NCI-H446 (cell line): Measurements from ENCODE around the gene ACAT2.
"Not testable (repeated sequence)": the region's sequence is repeated elsewhere in the genome, so short reads cannot be mapped to it uniquely, and the experiment has no call there.

Source experiments
- DNase-seq, 2 experiments: peaks; one replicate each; lab custom pipeline; 2025; lab: John Stamatoyannopoulos, UW

The ACAT2 gene

DNA sequence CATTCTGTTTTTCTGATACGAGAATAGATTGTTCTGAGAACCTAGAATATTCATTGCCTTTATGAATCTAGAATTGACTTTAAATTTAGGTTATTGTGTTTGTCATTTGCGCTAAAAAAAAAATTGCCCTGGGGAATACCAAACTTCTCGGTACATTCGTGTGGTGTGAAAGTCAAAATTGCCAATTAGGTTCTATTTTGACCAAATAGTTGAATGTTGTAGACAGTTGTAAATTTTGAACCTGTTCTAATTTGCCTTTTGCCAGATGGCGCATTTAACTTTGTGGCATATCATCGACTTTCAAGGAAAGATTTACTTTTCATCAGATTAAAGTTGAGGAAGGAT is 31.5 kb upstream of the ACAT2 start:
- no peak for DNase-seq

DNA sequence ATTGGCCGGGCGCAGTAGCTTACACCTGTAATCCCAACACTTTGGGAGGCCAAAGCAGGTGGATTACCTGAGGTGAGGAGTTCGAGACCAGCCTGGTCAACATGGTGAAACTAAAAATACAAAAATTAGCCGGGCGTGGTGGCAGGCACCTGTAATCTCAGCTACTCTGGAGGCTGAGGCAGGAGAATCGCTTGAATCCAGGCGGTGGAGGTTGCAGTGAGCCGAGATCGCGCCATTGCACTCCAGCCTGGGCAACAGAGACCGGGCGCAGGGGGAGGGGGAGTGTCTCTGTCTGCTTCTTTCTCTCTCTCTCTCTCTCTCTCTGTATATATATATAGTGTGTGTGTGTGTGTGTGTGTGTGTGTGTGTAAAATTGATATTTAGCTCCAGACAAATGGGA is 29.3 kb upstream of the ACAT2 start:
- not testable (repeated sequence) for DNase-seq

DNA sequence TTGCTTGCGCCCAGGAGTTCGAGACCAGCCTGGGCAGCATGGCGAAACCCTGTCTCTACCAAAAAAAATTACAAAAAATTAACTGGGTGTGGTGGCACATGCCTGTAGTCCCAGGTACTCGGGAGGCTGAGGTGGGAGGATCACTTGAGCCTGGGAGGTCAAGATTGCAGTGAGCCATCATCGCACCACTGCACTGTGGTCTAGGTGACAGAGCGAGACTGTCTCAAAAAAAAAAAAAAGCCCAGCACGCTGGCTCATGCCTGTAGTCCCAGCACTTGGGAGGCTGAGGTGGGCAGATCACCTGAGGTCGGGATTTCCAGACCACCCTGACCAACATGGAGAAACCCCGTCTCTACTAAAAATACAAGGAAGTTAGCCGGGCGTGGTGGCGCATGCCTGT is 28.4 kb upstream of the ACAT2 start:
- DNase-seq: not testable (repeated sequence)

DNA sequence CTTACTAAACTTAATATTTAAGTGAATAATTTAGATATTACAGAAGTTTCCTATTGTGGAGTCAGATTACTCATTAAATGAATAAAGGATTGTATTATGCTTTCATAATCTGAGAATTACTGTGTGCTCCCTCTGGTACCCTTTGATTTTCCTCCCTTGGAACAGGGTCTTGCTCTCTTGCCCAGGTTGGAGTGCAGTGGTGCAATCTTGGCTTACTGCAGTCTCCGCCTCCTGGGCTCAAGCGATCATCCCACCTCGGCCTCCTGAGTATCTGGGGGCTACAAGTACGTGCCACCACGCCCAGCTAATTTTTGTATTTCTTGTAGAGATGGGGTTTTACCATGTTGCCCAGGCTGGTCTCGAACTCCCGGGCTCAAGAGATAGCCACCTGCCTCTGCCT is 24.9 kb upstream of the ACAT2 start:
- DNase-seq: no peak

DNA sequence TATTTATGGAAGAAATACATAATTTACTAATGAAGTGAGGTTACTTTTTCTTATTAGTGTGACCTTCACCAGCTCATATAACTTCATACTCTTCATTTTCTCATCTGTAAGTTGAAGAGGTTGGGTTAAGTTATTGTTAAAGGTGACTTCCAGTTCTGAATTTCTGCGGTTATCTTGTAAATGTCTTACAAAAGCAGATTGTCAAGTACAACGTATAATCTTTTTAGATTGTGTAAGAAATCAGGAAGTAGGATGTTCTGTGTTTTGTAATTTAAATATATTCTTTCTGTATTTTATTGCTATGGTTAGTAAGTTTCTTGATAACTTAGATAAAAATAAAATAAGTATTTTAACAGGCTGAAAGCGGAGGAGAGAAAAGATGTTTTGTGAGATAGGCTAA is 22.5 kb upstream of the ACAT2 start:
- no peak for DNase-seq

DNA sequence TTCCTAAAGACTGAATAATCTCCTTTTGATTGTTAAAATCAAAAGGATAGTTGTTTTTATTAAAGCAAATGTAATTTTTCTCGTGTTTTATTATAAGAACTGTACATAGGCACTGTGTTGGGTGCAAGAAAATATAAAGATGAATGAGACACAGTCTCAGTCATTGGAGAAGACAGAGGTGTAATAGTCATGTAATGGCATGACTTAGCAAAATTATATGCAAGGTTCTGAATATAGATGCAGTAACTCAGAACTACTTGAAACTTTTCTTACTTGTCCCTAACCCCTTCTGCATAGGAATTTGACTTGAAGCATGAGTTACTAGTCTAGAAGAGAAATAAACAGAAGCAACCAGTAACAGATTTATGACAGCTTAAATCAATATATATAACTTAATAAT is 19.7 kb upstream of the ACAT2 start:
- no peak for DNase-seq

DNA sequence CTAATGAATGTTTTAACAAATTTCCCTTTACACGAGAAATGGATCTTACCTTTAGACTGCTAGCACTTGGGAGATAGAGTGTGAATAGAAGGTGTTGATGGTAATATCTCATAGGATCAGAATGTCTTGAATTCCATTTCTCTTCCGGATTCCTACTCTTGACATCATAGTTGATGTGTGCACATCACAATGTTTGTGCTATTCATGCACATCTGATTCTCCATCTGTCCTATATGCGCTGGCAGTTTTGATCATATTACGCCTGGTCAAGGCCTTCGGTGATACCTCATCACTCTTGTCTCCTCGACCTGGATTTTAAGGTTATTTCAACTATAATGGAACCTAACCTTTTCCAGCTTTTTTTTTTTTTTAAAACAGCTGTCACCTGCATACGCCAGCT is 16.8 kb upstream of the ACAT2 start:
- no peak for DNase-seq

DNA sequence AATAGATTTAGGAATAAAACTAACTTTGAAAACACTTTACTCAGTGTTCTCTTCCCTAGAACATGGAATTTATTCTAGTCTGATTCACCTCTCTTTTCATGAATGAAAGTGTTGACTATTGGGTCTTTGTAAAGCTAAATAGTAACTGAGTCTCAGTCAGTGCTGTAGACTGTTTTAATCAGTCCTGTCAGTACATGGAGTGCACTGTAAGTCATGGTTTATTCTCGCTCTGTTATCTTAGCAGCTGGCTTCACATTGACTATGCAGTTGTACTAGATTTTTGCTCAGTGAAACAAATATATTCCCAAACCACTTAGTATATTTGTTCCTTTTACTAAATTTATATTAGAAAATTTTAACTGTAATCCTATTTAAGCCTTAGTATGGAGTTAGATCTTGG is 15.1 kb upstream of the ACAT2 start:
- no peak for DNase-seq

DNA sequence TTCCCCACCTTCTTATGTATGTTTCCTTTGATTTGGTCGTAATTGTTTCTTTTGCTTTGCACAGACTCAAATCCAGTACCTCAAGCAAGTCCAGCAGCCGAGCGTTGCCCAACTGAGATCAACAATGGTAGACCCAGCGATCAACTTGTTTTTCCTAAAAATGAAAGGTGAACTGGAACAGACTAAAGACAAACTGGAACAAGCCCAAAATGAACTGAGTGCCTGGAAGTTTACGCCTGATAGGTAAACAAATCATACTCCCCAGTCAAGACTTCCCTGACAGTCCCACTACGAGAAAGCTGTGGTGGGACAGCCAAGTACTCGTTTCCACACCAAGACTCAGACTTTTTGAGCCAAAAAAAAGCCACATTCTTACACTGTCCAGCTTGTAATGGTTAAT is 13.7 kb upstream of the ACAT2 start:
- not testable (repeated sequence) for DNase-seq

DNA sequence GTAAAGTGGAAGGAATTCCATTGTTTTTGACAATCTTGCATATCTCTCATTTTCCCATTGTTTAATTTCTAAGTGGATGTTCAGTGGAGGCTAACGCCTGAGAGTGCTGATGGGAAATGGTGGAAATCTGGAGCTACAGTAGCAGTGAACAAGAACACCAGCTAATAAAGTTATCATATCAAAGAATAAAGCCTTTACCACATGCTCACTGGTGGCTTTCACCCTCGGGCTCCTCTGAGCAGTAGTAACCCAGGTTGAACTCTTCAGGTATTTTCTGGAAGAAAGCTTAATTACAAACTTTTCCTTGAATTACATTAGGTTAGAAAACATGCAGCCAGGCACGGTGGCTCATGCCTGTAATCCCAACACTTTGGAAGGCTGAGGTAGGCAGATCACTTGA is 10.4 kb upstream of the ACAT2 start:
- DNase-seq: no peak

DNA sequence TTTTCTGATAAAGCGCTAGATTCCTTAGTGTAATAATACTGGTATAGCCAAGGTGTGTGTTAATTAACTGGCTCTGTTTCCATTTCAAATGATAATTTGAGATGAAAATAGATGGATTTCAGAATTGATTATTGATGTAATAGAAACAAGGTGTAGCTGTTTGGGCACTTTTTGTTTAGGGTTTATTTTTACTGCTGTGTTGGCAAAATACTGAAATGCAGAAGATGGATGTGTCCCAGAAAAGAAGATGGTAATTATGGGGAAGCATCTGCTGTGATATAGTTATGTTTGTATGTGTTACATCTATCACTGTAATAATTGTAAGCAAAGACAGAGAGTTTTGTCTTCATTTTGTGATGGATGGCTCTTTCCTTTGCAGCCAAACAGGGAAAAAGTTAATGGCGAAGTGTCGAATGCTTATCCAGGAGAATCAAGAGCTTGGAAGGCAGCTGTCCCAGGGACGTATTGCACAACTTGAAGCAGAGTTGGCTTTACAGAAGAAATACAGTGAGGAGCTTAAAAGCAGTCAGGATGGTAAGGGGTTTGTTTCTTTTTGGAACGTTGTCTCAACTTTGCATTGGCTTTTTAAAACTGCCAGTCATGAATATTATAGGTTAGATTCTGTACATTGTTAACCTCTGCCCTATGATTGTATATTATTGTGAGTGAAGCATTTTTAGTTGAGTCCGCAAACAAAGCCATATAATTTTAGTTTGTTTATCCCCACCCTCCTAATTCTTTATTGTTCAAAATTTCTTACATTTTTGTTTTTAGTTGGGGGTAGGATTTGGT is 8.6 kb upstream of the ACAT2 start:
- no peak for DNase-seq

DNA sequence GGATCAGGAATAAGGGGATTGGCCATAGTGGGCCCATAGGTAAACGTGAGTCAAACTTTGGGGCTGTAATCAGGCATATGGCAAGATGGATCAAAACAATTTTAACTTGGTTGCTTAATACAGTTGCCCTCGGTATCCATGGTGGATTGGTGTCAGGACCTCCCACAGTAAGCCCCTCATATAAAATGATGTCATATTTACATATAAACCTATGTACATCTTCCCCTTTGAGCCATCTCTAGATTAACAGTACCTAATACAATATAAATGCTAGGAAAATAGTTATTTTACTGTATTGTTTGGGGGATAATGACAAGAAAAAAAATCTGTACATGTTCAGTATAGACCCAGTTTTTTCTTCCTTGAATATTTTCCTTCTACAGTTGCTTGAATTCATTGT is 7.4 kb upstream of the ACAT2 start:
- no peak for DNase-seq

DNA sequence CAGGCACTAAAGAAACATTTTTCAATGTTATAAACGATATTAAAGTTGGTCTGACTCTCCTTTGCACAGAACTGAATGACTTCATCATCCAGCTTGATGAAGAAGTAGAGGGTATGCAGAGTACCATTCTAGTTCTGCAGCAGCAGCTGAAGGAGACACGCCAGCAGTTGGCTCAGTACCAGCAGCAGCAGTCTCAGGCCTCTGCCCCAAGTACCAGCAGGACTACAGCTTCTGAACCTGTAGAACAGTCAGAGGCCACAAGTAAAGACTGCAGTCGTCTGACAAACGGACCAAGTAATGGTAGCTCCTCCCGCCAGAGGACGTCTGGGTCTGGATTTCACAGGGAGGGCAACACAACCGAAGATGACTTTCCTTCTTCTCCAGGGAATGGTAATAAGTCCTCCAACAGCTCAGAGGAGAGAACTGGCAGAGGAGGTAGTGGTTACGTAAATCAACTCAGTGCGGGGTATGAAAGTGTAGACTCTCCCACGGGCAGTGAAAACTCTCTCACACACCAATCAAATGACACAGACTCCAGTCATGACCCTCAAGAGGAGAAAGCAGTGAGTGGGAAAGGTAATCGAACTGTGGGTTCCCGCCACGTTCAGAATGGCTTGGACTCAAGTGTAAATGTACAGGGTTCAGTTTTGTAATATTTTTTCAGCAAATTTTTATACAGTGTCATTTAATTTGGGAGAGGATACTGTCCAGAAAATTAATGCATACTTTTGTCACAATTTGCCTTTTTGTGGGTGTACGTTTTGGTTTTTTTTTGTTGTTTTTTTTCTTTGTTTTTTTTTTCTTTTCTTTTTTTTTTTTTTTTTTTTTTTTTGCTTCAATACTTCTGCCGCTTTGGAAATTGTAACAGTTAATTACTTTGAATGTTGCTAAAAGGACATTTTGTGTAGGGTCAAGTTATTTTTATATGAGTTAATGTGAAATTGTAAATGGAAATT is 6.6 kb upstream of the ACAT2 start:
- no peak for DNase-seq

DNA sequence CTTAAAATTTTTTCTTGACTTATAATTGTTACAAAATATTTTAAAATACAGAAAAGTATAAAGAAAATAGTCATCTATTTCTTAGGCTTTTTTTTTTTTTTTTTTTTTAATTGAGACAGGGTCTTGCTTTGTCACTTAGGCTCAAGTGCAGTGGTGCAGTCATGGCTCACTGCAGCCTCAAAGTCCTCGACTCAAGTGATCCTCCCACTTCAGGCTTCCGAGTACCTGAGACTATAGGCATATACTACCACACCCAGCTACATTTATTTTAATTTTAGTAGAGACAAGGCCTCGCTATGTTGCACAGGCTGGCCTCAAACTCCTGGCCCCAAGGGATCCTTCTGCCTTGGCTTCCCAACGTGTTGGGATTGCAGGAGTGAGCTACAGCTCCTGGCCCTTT is 5.3 kb upstream of the ACAT2 start:
- no peak for DNase-seq

DNA sequence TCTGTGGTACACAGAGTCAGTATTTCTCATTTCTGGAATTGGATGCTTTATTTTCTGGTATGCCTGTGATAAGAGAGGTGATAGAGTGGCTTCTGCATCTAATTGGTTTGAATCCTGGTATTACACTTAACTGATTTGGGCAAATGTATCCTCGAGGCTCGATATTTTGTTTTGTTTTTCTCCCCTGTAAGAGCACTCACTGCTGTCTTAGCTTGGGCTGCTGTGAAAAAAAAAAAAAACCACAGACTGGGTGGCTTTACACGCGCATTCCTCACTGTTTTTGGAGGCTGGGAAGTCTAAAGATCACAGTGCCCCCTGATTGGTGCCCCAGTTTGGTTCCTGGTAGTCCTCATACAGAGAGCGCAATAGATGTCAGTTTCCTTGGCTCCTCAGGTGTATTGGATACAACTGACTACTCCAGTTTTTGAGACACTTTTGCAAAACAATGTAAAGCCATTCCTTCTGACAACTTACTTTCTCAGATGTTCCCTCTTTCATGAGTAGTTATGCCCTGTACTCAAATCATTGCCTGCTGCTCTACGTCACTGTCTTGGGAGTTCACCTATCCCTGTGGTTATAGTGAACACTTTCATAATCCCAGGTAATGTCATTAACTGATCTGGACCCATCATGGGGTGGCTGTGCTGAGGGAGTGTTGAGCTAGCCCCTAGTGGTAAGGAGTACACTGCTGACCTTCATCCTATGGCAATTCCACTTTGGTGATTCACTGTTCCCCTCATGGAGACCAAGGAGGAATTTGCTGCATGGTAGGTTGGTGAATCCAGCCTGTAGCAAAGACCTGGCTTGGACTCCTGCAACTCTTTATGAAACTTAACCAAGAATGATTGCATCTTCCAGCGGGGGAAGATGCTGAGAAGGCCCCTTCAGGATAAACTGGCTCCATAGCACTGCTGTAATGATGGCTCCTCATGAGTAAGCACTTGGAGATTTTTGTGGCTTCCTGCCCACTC is 3.5 kb upstream of the ACAT2 start:
- no peak for DNase-seq

DNA sequence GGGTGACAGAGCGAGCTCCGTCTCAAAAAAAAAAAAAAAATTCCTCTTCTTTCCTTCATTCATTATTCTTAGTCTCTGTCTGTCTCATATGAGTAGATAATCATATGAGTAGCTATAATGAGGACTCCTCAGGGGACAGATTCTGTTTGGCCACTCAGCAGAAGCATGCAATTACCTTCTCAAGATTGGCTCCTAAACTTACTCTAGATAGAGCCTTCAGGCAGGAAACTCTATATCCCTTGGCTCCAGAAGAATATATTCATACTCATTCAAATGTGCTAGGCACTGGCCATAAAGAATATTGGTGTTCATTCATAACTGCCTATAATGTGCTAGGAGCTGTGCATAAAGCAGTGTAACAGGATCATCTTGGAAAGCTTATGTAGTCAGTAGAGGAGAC is 2.2 kb upstream of the ACAT2 start:
- no peak for DNase-seq

DNA sequence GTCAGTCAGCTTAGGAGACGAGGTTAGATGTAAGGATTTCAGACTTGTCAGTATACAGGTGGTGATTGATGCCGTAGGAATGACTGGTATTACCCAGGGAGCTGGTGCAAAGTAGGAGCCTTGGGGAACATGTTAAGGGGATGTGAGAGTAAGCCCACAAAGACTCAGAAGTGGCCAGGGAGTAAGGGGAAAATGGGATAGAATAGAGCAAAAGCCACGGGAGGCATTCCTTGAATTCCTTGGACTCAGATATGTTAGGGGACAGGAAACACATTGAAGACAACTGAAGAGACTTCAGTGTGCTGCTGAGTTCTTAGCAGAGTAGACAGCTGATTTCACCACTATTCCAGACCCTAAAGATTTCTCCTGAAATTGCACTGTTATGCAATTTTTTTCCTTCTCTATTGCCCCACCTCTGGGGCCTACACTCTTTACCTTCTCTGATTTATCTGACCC is 1.2 kb upstream of the ACAT2 start:
- DNase-seq: no peak

DNA sequence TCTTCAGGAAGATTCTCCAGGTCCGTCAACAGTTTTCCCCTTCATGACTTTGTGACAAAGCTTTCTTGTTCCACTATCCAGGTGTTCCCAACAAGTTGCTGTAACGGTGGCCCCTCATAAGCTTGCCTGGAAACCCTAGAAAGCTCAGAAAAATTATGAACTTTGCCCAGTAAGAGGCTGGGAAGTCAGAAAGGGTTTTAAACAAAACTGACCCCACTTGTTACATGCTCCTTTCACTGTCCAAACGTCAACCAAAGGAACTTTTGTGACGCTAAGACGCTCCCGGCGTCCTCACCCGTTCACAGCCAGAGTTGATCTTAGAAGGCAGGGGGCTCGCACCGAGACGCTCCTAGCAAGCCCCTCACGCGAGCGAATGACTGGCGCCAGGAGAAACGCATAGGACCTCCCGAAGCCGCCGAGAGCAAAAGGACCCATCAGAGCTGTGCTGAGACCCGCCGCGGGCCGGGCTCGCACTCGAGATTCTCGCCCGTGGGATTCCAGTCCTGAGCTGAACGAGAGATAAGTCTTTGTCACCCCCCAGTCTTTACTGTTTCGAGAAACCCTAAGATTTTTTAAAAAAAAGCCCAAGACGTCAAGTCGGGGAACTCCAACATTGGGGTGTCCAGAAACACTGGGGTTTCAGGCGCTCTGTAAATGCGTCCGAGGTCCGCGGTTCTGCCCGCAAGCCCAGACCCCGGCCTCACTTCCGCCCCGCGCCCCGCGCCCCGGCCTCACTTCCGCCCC is 544 bp upstream of the ACAT2 start:
- no peak for DNase-seq

DNA sequence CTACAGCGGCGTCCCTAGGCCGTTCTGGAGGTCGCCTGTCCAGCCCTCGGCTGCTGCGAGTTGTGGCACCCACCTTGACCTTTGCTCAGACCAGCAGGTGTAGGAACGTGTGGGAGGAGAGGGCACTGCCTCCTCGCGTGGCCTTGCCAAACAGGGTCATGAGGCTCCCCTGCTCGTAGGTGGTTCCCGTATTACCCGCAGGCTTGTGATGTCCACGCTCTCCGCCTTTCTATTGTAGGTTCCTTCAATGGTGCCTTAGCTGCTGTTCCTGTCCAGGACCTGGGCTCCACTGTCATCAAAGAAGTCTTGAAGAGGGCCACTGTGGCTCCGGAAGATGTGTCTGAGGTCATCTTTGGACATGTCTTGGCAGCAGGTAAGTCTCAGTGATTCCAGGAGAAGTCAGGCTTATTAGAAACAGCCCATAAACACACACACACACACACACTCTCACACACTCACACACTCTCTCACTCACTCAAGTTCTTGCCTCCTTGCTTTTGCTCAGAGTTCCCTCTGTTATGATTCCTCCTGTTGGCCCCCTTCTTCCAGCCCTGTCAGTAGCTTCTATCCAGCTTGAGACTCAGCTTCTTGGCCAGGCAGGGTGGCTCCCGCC is 942 bp downstream of the ACAT2 start:
- DNase-seq: no peak

DNA sequence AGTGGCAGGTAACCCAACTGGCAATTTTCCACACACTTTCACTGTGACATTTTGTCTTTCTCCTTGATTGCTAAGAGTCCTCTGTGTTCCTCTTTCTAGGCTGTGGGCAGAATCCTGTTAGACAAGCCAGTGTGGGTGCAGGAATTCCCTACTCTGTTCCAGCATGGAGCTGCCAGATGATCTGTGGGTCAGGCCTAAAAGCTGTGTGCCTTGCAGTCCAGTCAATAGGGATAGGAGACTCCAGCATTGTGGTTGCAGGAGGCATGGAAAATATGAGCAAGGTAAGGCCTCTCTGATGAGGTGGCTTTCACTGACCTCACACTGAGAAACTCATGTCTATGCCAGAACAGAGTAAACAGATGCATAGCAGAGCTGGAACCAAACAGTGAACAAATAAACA is 5.1 kb downstream of the ACAT2 start:
- no peak for DNase-seq

DNA sequence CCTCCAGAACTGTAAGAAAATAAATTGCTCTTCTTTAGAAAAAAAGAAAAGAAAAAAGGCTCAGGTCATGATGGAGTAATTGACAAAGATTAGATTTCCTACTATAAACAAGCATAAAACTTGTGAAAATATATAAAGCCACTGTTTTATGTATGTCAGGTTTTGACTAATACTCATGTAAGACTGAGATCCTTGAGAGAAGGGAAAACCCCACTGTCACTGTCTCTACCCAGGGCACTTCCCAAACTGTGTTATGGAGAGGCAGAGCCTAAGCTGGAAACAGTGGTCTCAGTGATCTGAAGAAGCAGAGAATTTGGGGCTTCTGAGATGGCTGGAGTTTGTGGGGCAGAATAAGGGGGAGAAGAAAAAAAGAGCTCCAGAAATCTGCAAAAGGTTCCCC is 7.6 kb downstream of the ACAT2 start:
- no peak for DNase-seq
